KMS-11 (cell line): ENCODE measurements around the gene LRRC27.

Experiments used
- H2AFZ ChIP-seq: fragments of 200-600 bp; sonication (generic); 2 replicates; pipeline ENCODE4 v1.6.1; 2016; ENCODE audit warnings: antibody characterized with exemption, mixed run types, low read depth
- H3K27ac ChIP-seq: fragments of 200-600 bp; sonication (generic); 2 replicates; pipeline ENCODE4 v1.6.1; 2016; ENCODE audit warnings: mild to moderate bottlenecking, mixed run types
- H3K27me3 ChIP-seq: fragments of 200-600 bp; sonication (generic); 2 replicates; pipeline ENCODE4 v1.6.1; 2017; ENCODE audit warnings: mild to moderate bottlenecking, low read depth, mixed run types, moderate library complexity; ENCODE audit not compliant: insufficient read depth
- H3K36me3 ChIP-seq: fragments of 200-600 bp; sonication (generic); 2 replicates; pipeline ENCODE4 v1.6.1; 2017; ENCODE audit warnings: mild to moderate bottlenecking, mixed run types; ENCODE audit not compliant: insufficient read depth
- H3K4me1 ChIP-seq: fragments of 200-600 bp; sonication (generic); 2 replicates; pipeline ENCODE4 v1.6.1; 2016; ENCODE audit warnings: mild to moderate bottlenecking, low read depth, mixed run types; ENCODE audit not compliant: poor library complexity, severe bottlenecking
- H3K4me2 ChIP-seq: fragments of 200-600 bp; sonication (generic); 2 replicates; pipeline ENCODE4 v1.7.0; 2016; ENCODE audit warnings: mild to moderate bottlenecking, mixed run types
- H3K4me3 ChIP-seq: fragments of 200-600 bp; sonication (generic); IDR thresholded peaks from 2 replicates; pipeline ENCODE4 v1.6.1; 2017; ENCODE audit warnings: low read depth, low read length, mixed read lengths; ENCODE audit not compliant: insufficient read depth
- H3K79me2 ChIP-seq: fragments of 200-600 bp; sonication (generic); 2 replicates; pipeline ENCODE4 v1.6.1; 2016; ENCODE audit warnings: low read depth, mixed run types; ENCODE audit not compliant: insufficient read depth
- H3K9ac ChIP-seq: fragments of 200-600 bp; sonication (generic); 2 replicates; pipeline ENCODE4 v1.6.1; 2016; ENCODE audit warnings: mild to moderate bottlenecking, mixed run types
- H4K20me1 ChIP-seq: fragments of 200-600 bp; sonication (generic); 2 replicates; pipeline ENCODE4 v1.6.1; 2016; ENCODE audit warnings: mild to moderate bottlenecking, mixed run types; ENCODE audit not compliant: insufficient read depth
- TF ChIP-seq, protein P1 (sequence below): fragments of 200-600 bp; sonication (generic); conservative IDR thresholded peaks from 2 replicates; pipeline ENCODE4 v1.6.1; 2017; ENCODE audit warnings: low read depth, mild to moderate bottlenecking, antibody characterized with exemption, low read length, moderate library complexity, mixed read lengths

Gene LRRC27

GRCh38 chr10:132297526-132297925, 34.5 kb upstream of the LRRC27 start:
- H3K79me2 ChIP-seq = no peaks in the 10 kb centered on the region

DNA sequence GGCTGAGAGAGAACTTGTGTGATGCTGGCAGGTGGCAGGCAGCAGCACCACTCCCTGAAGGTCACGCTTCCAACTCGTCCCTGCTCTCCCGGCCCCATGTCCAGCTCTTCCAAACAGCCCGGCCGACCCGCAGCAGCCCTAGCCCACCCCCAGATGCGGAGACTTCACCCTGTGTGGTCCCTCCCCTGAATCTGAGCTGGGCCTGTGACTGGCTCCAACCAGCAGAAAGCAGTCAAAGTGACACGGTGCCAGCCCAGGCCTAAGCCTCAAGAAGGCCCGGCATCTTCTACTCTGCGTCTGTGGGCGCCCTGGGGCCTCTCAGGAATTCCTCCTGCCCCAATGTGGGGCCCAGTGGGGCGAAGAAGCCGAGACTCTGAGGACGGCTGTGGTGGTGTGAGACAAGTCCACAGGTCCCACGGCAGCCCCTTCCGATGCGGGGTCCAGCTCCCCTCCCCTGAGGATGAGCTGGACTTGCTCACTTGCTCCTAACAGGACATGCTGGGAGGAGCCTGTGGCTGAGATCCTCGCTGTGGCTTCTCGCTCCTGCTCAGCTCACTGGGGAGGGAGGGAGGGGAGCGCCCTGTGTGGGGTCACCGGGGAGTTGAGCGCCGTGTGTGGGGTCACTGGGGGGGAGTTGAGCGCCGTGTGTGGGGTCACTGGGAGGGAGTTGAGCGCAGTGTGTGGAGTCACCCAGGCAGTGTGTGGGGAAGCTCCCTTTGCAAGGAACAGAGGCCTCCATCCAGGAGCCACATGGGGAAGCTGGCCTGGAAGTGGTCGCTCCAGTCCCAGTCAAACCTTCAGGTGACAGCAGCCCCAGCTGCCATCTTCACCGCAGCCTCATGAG, 33.7 kb upstream of the LRRC27 start:
- H3K4me1 ChIP-seq = no peaks in the 10 kb centered on the region
- H3K36me3 ChIP-seq = no peaks in the 10 kb centered on the region
- no peaks in the 10 kb centered on the region for H4K20me1 ChIP-seq
- no peak overlapping the region for H3K9ac ChIP-seq
- no peak overlapping the region for H3K4me3 ChIP-seq
- H2AFZ ChIP-seq = no peak overlapping the region
- H3K4me2 ChIP-seq = no peak overlapping the region
- TF ChIP-seq, protein P1, sequence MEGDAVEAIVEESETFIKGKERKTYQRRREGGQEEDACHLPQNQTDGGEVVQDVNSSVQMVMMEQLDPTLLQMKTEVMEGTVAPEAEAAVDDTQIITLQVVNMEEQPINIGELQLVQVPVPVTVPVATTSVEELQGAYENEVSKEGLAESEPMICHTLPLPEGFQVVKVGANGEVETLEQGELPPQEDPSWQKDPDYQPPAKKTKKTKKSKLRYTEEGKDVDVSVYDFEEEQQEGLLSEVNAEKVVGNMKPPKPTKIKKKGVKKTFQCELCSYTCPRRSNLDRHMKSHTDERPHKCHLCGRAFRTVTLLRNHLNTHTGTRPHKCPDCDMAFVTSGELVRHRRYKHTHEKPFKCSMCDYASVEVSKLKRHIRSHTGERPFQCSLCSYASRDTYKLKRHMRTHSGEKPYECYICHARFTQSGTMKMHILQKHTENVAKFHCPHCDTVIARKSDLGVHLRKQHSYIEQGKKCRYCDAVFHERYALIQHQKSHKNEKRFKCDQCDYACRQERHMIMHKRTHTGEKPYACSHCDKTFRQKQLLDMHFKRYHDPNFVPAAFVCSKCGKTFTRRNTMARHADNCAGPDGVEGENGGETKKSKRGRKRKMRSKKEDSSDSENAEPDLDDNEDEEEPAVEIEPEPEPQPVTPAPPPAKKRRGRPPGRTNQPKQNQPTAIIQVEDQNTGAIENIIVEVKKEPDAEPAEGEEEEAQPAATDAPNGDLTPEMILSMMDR = no peak
- H3K27ac ChIP-seq = no peak overlapping the region
- H3K27me3 ChIP-seq = peaks cover 78% of the 10 kb centered on the region
- no peaks in the 10 kb centered on the region for H3K79me2 ChIP-seq

More at GRCh38 chr10:132297526-132297925, 34.5 kb upstream of the LRRC27 start:
- H3K9ac ChIP-seq = no peak overlapping the region
- peaks cover 70% of the 10 kb centered on the region for H3K27me3 ChIP-seq
- H4K20me1 ChIP-seq = no peaks in the 10 kb centered on the region
- H3K36me3 ChIP-seq = no peaks in the 10 kb centered on the region
- no peak overlapping the region for H2AFZ ChIP-seq
- H3K27ac ChIP-seq = no peak overlapping the region
- H3K4me2 ChIP-seq = no peak overlapping the region
- H3K4me3 ChIP-seq = no peak overlapping the region
- H3K4me1 ChIP-seq = no peaks in the 10 kb centered on the region
- TF ChIP-seq, protein P1 = no peak

DNA sequence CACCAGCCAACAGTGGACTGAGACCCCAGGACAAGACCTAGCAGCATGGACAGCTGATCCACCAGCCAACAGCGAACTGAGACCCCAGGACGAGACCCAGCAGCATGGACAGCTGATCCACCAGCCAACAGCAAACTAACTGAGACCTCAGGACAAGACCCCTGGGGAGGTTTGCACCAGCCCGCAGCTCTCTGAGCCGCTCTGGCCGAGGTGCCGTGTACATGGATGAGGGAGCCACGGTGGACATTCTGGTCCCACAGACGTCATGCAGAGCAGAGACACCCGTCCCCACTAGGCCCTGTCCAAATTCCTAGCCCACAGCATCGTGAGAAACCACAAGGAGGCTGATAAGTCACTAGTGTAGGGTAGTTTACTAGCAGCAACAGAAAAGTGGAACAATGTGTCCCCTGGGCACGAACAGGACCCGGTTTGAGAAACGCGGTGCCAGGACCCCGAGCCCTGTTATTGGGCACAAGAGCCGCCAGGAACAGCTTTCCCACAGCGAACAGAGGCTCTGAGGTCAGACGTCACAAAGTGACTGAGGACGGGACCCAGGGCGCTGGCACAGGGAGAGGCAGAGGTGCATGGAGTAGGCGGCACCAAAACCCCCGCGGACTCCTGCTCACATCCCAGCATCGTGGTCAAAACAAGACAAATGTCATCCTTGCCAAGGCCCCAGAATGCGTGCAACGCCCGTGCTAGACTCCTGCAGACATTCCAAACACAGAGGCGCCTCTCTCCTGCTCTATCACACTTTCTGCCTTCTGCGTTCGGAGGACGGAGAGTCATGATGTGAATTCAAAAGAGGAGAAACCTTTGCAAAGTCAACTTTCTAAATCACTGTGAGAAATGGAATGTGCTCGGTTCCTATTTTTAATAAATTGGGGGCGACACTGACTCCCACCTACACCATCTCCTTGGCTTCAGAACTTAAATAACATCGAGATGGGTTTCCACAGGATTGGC, 32.3 kb upstream of the LRRC27 start:
- H3K36me3 ChIP-seq = no peaks in the 10 kb centered on the region
- no peak overlapping the region for H2AFZ ChIP-seq
- peaks cover 92% of the 10 kb centered on the region for H3K27me3 ChIP-seq
- TF ChIP-seq, protein P1 = no peak
- no peak overlapping the region for H3K4me2 ChIP-seq
- no peaks in the 10 kb centered on the region for H3K79me2 ChIP-seq
- H3K9ac ChIP-seq = no peak overlapping the region
- no peaks in the 10 kb centered on the region for H3K4me1 ChIP-seq
- H4K20me1 ChIP-seq = no peaks in the 10 kb centered on the region
- no peak overlapping the region for H3K27ac ChIP-seq
- no peak overlapping the region for H3K4me3 ChIP-seq

DNA sequence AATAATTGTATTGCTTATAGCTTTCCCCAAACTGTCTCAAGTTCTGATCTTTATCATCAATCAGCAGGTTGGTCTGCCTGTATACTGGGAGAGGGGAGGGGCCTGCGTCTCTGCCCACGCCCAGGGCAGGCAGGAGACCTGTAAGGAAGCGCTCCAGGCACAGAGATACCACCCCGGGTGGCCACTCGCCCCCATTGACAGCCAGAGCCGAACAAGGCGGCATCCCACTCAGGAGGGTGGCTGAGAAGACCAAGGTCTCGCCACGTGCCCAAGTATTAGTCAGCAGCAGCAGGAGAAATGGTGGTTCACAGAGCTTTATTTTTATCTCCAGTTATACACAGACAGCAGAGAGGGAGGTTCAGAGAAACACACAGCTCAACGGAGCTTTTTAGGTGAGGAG, 31.4 kb upstream of the LRRC27 start:
- no peak overlapping the region for H3K27ac ChIP-seq
- H4K20me1 ChIP-seq = no peaks in the 10 kb centered on the region
- H3K27me3 ChIP-seq = peaks cover 92% of the 10 kb centered on the region
- H3K4me3 ChIP-seq = no peak overlapping the region
- H2AFZ ChIP-seq = no peak overlapping the region
- H3K4me2 ChIP-seq = no peak overlapping the region
- no peaks in the 10 kb centered on the region for H3K79me2 ChIP-seq
- TF ChIP-seq, protein P1 = no peak
- no peaks in the 10 kb centered on the region for H3K4me1 ChIP-seq
- H3K9ac ChIP-seq = no peak overlapping the region
- no peaks in the 10 kb centered on the region for H3K36me3 ChIP-seq
